OCI-LY7 (cell line): ENCODE results near the gene PCDH9.

Source experiments
- CTCF ChIP-seq: fragments of 200-600 bp; sonication (generic); conservative IDR thresholded peaks from 2 replicates; pipeline ENCODE4 v1.5.1; 2014; ENCODE audit warnings: mild to moderate bottlenecking, antibody characterized with exemption, low read length, moderate library complexity, mixed read lengths
- EZH2phosphoT487 ChIP-seq: fragments of 200-600 bp; sonication (generic); IDR thresholded peaks from 2 replicates; pipeline ENCODE4 v1.6.1; 2018; ENCODE audit warnings: low read depth, borderline replicate concordance, mild to moderate bottlenecking, mixed run types, antibody characterized with exemption, low read length, moderate library complexity, mixed read lengths

- TF ChIP-seq CTCF (no peak), EZH2phosphoT487 (no peak)
Observed at GRCh38 chr13:66704110-66704509, 526.0 kb downstream of the PCDH9 start.
